Measurements from ENCODE around the gene EFCAB7.

EFCAB7 gene, protein sequence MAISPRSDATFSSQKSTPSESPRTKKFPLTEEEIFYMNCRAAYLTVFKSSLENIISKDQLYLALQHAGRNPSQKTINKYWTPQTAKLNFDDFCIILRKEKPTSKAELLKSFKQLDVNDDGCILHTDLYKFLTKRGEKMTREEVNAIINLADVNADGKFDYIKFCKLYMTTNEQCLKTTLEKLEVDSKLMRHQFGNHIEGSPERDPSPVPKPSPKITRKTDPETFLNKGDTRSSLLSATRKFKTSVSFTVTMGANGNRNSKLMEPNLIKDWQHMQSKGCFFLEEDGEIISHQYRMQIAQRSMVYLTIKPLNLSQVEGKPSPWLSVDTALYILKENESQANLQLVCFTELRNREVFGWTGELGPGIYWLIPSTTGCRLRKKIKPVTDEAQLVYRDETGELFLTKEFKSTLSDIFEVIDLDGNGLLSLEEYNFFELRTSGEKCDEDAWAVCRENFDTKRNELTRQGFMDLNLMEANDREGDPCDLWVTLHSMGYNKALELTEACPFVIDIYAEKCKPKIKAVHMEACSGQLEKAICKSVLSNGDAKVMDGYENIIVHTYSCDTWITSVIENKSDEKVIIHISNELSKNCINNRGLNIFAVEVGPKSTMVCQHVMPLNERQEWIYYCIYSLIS

DNA sequence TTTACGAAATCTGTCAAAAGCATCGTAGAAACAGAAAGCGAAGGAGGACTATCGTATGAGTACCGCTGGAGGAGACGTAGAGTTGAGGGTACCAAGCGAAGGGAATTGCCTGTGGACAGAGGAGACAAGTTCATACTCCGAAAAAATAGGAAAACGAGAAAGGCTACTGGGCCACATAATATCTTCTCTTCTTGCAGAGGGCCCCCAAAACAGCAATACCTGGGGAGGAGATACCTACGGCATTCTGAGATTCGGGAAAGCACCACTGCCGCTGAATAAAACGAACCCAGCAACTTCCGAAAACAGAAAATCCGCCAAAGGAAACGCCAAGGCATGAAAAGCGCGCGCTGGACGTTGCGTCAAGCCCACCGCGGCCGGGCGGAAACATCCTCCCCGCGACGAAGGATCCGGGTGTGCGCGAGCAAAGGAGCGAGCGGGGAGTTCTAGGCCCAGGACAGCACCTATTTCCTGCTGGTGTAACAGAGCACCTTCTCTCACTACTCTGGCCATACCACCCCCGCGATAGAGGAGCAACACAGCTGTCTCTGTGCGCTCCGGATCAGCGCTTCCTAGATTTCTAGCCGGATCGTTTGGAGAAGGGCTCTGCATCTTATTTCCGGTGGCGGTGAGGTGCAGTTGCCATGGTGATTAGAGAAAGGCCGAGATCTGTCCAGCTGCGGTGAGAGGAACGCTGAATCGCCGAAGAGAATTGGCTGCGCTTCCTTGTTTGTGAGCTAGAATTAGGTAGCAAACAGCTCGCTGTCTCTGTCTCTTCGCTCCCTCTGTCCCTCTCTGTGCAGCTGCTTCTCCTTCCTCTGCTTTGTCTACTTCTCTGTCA lies at the start of gene EFCAB7, which contains the start of gene ITGB3BP:
EFCAB7 (plus strand) TSS at position 635 of the 838 bp plus-strand sequence. CDS start 2,048 bp downstream, outside the sequence.
ITGB3BP (minus strand) TSS at position 335 of the 838 bp plus-strand sequence; CDS start at position 243, 92 bp downstream.
- DNase-seq (ENCODE audit: low read depth) = peak; percentile 88

DNA sequence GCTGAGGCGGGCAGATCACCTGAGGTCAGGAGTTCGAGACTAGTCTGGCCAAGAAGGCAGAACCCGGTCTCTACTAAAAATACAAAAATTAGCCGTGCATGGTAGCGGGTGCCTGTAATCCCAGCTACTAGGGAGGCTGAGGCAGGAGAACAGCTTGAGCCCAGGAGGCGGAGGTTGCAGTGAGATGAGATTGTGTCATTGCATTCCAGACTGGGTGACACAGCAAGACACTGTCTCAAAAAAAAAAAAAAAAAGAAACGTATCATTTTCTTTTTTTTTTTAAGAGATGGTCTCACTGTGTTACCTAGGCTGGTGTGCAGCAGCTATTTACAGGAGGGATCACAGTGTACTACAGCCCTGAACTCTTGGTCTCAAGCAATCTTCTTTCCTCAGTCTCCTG lies 47.6 kb upstream of the EFCAB7 start:
- no peak for DNase-seq (ENCODE audit: low read depth)

DNA sequence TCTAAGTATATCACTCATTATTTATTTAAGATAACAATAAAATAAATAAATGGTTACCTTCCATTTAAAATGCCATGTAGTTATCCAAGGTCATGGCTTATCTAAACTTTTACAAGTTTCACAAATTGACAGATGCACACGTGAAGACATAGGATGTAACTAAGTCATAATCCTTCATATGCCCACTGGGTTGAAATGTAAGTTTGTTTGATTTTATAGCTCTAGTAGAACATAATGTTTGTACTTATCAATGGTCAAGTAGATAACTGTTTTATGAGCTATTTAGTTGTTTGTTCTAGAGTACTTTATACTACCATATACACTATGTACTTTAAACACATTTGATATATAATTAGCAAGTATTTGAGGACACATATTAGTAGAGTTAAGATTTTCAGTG lies 43.3 kb upstream of the EFCAB7 start:
- no peak for DNase-seq (ENCODE audit: low read depth)

DNA sequence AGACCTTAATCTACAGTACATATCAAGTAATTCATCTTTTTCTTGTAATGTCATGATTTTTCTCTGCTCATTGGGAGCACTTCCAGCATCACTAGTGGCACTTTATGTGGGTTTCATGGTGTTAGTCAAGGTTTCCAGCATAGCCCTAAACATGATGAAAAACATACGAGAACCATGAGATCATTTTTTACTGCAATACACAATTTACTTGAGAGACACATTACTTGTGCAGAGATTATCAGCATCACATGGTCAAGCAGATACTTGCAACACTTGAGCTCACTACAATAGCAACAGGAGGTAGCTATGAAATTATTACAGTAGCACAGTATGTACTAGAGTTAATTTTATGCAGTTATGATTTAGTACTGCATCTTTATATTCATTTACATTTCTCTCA lies 36.7 kb upstream of the EFCAB7 start:
- DNase-seq (ENCODE audit: low read depth) = no peak

DNA sequence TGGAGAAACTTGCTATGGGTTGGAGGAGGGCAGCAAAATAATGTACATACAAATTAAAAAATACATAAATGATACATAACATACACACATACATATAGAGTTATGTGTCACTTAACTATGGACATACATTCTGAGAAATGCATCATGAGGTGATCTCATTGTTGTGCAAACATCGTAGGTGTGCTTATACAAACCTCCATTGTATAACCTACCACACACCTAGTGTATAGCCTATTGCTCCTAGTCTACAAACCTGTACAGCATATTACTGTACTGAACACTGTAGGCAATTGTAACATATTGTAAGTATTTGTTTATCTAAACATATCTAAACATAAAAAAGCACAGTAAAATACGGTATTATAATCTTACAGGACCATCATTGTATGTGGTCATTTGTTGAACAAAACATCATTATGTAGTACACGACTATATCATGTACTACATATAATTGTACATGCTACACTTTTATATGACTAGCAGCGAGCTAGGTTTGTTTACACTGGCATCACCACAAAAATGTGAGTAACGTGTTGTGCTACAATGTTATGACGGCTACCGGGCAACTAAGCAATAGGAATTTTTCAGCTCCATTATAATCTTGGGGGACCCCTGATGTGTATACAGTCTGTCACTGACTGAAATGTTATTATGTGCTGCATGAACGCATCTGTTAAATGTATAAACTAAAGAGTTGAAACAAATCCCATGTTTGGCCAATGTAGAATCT lies 35.8 kb upstream of the EFCAB7 start:
- DNase-seq (ENCODE audit: low read depth) = no peak

DNA sequence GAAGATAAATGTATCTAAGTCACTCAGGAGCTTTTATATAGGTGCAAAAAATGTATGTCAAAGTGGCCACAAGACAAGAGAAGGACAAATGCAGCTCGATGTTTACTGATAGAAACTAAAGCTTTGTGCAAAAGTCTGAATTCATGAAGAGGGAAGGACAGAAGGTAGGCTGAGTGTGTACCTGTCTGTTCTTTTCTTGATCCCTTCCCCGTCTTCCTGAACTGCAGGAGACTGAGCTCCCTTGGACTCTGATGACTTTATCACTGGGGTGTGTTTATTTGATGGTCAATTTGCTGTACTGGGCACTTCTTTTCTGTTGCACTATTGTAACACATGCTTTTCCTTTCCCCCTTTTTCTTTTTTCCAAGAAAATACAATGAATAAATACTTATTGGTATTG lies 25.7 kb upstream of the EFCAB7 start:
- no peak for DNase-seq (ENCODE audit: low read depth)

DNA sequence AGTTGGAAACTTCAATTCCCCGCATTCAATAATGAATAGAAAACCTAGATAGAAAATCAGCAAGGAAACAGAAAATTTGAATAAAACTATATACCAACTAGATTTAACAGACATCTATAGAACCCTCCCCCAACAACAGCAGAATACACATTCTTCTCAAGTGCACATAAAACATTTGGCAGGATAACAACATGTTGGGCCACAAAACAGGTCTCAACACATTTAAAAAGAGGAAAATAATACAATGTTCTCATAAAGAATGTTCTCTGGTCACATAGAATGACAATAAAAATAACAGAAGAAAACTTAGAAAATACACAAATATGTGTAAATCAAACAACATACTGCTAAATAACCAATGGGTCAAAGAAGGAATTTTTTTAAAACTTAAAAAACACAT lies 25.2 kb upstream of the EFCAB7 start:
- DNase-seq (ENCODE audit: low read depth) = no peak

DNA sequence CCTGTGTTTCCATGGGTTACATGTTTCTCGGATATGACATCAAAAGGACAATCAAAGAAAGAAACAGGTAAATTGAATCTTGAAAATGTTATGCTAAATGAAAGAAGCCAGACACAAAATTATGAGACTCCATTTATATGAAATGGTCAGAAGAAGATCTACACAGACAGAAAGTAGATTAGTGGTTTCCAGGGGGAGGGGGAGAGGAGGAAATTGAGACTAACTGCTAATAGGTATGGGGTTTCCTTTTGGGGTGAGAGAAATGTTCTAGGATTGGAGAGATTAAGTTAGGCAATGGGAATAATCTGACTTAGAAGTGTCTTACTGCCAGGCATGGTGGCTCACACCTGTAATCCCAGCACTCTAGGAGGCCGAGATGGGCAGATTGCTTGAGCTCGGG lies 22.1 kb upstream of the EFCAB7 start:
- no peak for DNase-seq (ENCODE audit: low read depth)

DNA sequence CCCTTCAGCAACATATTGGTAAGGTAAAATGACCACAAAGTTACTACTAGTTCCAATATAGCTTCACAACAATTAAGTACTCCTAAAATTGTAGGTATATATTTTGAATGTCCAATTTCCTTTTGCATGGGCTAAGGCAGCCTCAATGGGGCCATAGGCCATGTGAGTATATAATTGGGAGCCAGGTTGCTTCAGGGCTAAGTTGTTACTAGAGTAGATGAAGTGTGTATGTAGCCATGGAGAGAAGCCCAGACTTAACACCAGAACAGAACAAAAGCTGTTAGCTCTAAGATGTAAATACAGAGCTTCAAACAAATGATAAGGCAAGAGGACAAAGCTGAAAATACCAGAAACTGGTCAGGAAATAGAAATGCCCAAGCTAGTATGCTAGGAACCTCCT lies 16.5 kb upstream of the EFCAB7 start:
- no peak for DNase-seq (ENCODE audit: low read depth)

DNA sequence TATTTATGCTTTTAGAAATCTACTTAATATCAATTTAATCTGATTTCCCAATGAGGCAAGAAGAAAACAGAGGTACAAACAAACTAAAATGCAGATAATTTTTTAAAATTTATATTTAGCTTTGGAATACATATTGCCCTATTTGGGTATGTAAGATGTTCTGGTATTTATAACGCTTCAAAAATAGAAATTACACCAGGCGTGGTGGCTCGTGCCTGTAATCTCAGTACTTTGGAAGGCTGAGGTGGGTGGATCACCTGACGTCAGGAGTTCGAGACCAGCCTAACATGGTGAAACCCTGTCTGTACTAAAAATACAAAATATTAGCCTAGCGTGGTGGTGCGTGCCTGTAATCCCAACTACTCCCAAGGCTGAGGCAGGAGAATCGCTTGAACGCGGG lies 13.6 kb upstream of the EFCAB7 start:
- no peak for DNase-seq (ENCODE audit: low read depth)

DNA sequence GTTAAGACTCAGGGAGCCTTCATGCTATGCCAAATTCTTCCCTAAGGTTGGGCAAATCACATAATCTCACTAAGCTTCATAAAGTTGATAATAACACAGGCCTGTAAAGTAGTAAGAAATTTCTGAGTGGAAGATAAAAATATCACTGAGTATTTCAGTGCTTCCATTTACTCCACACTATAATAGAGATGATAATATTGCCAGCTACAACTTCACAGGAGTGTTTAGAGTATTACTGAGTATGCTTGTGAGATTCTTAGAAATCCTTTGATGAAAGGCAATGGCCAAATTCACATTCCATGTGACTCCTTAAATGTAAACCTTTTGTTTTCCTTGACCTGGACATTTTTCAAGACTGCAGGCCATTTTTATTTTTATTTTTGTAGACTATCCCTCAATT lies 10.7 kb upstream of the EFCAB7 start:
- DNase-seq (ENCODE audit: low read depth) = no peak

DNA sequence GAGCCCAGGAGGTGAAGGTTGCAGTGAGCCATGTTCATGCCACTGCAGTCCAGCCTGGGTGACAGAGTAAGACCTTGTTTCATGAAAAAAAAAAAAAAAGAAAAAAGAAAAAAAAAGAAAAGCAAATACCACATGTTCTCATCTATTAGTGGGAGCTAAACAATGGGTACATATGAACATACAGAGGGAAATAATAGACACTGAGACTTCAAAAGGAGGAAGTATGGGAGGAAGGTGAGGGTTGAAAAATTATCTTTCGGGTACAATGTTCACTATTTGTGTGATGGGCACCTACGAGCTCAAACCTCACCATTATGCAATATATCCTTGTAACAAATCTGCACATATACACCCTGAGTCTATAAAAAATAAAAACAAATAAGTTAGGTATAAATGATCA lies 6.7 kb upstream of the EFCAB7 start:
- no peak for DNase-seq (ENCODE audit: low read depth)

DNA sequence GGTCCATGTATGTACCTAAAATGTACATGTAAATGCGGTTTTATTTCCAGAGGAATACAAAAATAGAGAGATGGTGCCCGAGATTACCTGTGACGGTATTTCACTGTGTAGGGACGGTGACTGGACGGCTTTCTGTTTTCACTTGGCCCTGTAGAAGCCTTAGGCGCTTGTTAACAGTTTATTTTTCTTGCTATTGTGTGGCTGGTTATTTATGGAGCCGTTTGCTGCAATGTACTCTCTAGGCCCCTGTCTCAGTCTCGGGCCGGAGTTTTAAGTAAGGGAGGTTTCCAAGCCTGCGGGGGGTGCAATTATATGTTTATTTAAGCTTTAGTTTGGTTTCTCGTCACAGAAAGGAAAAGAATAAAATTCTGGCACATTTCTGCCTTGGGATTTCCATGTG lies 413 bp downstream of the EFCAB7 start:
- no peak for DNase-seq (ENCODE audit: low read depth)

DNA sequence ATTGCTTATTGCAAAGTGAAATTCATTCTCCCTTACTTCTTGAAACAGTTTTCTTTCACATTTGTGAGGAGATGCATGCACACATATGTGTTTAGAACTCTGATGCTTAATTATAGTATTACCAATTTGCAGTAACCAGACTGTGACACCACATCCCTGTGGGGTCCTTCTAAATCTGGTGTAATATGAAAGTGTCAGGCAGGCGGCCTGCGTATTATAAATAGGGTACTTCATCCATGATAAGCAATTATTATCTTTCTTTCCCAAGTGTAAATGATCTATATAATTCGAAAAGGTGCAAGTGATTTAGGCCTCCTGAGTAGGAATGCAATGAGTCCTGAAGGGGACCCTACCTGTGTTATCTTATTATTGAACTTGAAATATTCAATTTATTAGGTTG lies 876 bp downstream of the EFCAB7 start:
- DNase-seq (ENCODE audit: low read depth) = no peak

DNA sequence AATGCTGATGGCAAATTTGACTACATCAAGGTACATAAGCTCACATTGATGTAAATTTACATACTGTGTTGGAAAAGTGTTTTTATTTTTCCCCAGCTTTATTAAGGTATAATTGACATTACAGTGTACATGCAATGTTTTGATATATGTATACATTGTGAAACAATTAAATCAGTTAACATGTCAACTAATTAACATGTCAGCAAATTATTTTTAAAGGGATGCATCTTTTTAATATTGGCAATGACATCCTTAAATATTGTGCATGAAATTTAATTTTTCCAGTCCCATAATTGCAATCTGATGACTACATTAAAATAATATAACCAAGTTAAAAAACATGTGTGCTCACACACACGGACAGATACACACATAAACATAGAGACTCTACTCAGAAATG lies 9.4 kb downstream of the EFCAB7 start:
- no peak for DNase-seq (ENCODE audit: low read depth)

DNA sequence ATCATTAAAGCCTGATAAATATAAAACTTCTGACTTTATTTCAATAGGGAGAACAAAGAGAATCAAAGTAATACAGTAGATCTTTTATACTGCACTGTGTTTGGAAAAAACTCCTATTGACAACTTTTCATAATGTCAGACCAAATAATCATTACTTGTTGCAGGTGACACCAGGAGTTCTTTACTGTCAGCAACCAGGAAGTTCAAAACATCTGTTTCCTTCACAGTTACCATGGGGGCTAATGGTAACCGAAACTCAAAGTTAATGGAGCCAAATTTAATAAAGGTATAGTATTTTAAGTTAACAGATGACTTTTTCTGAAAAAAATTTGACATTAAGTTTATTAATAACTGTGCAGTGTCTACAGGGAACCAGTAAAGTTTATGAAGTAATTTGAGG lies 10.6 kb downstream of the EFCAB7 start:
- no peak for DNase-seq (ENCODE audit: low read depth)

DNA sequence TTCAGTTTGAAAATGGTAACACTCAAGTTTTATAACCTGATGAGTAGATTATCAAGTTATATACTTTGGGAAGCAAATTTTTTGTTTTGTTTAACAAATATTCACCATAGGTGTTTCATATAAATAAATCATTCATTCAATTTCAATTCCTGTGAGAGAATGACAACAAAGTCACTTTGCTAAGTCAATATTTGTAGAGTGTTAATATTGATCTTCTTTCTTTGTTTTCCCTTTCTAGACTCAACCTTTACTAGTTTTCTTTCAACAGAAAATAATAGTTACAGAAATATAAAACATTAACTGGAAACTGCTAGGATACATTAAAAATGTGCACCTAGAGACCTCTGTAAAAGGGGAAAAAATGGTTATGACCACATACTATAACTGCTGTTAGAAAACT lies 11.1 kb downstream of the EFCAB7 start:
- no peak for DNase-seq (ENCODE audit: low read depth)

DNA sequence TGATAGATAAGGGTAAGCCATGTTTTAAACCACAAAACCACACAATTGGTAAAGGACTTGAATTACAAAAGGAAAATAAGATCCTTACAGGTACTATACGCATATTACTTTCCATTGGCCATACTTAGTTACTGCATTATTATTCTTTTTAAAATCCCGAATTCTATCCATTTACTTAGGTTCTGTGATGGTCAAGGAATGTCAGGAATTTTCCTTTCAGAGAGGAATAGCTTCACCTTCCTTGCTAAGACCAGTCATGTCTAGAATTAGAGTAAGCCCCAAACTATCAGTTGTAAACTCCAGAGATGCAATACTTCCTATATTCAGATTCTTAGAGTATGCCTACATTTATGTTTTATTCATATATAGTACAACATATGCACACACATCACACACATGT lies 13.7 kb downstream of the EFCAB7 start:
- no peak for DNase-seq (ENCODE audit: low read depth)

DNA sequence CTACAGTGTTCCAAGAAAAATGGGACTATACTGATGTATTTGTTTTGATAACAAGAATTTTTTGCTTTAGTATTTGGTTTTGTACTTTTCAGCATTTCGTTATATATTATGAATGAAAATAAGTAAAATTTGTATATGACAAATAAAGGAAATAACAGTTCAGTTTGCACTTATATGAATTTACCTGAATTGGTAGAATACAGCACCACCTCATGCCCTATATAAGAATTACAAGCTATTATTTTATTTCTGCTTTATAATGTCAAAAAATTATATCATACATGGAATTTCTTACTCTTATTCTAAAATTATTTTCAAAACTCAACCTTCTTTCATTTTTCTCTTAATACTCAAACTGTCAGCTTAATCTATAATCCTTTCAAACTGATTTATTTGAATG lies 14.6 kb downstream of the EFCAB7 start:
- no peak for DNase-seq (ENCODE audit: low read depth)

DNA sequence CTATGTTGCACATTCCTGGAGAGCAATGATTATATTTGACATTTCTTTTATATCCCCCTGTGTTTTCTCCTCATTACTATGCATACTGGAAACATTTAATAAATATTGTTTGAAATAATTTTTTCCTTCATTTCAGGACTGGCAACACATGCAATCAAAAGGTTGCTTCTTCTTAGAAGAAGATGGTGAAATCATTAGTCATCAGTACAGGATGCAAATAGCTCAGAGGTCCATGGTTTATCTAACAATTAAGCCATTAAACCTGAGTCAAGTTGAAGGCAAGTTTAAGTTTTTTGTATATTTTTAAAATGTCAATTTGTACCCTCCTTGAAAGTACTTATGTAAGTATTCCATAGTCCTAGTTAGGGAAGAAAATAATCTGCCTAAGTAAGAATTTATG lies 22.5 kb downstream of the EFCAB7 start:
- no peak for DNase-seq (ENCODE audit: low read depth)

DNA sequence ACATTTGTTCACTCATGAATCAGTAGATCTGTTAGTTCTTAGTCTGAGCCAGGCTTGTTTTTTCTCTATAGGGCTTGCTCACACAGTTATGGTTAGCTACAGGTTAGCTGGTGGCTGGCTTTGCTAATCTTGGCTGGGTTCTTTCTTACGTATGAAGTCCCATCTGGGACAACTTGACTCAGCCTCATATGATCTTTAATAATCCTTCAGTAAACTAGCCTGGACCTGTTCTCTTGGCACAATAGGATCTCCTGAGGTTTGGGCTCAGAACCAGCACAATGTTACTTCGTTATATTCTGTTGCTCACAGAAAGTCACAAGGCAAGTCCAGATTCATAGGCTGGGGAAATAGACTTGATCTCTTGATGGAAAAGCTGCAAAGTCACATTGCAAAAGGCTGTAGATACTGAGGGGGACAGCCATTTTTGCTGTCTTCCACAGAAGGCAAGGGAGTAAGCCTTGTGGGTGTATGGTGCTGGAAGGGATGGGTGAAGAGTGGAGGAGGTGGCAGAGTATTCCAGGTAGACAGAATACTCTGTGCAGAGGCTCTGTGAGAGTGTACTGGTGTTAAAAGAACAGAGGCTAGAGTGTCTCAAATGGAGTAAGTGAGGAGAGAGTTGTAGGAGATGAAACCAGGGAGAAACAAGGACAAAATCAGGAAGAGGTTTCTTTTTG lies 24.4 kb downstream of the EFCAB7 start:
- no peak for DNase-seq (ENCODE audit: low read depth)

DNA sequence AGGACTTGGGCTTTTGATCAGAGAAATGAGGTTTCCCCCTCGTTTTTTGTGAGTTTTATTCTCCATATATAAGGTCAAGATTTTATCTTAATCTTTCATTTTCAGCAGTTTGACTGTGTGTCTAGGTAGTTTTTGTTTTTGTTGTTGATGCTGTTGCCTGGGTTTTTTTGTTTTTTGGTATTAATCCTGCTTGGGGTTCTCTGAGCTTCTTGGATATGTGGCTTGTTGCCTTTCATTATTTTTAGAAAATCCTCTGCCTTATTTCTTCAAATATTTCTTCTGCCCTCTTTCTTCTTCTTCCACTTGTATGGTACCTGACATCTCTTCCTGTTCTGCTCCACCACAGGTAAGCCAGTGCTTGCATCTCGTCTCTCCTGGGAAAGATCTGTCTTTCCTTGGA lies 25.0 kb downstream of the EFCAB7 start:
- DNase-seq (ENCODE audit: low read depth) = no peak

Data from GM04504 (cell line).